ENCODE results near the gene VWA3B. TPM values are rescaled to one million over a fixed set of nuclear protein-coding genes. Genes with fewer than 3 reads are reported as not detected.
A peak's percentile ranks its signal among the peaks of the same experiment; 100 is the strongest.

The VWA3B gene
- total RNA-seq, 1 donor from 2014 or later = 4.1 TPM

DNA sequence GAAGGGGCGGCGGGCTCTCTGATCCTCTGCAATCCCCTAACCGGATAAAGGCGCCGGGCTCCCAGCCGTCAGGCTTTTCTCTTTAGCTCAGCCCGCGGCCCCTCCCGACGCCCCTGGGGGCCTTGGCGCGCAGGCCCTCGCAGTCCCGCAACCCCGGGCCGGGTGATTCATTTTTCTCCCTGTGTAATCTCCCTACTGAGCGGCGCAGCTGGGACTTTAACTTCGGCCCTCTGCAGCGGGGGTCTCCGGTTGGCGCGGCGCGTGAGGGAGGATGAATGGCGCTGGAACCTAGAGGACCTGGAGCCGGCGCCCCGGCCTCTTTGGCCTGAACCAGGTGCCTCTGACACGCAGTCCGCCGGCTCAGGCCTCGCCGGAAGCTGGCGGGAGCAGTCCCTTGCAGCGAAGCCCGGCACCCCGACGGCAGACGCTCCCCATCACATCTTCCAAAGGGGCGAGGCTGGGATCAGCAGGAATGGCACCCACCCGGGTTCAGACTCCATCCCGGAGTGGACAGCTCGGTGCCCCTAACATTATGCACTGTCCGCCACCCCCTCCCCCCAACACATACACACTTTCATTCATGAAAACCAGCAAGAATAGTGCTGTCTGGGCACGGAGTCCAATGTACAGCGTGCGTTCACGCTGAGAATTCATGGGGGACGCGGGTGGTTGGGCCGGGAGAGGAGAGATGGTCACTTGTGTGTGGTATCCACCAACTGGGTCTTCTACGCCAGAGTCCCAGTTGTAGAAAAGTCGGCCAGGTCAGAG lies 260.5 kb downstream of the VWA3B start:
- peaks cover 6% of the 10 kb centered on the region for H3K4me1 Mint-ChIP-seq (ENCODE audit: unreplicated experiment)
- H3K9me3 Mint-ChIP-seq = no peaks in the 10 kb centered on the region
- no peaks in the 10 kb centered on the region for H3K36me3 Mint-ChIP-seq
- H3K27ac Mint-ChIP-seq = peak overlapping the region; percentile 47
- no peak for DNase-seq (ENCODE audit: extremely low spot score, unreplicated experiment)
- H3K4me3 Mint-ChIP-seq = peak overlapping the region; percentile 76
- TF ChIP-seq, protein P1, sequence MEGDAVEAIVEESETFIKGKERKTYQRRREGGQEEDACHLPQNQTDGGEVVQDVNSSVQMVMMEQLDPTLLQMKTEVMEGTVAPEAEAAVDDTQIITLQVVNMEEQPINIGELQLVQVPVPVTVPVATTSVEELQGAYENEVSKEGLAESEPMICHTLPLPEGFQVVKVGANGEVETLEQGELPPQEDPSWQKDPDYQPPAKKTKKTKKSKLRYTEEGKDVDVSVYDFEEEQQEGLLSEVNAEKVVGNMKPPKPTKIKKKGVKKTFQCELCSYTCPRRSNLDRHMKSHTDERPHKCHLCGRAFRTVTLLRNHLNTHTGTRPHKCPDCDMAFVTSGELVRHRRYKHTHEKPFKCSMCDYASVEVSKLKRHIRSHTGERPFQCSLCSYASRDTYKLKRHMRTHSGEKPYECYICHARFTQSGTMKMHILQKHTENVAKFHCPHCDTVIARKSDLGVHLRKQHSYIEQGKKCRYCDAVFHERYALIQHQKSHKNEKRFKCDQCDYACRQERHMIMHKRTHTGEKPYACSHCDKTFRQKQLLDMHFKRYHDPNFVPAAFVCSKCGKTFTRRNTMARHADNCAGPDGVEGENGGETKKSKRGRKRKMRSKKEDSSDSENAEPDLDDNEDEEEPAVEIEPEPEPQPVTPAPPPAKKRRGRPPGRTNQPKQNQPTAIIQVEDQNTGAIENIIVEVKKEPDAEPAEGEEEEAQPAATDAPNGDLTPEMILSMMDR (conservative IDR thresholded peaks at IDR 0.05) = no peak
- H3K27me3 Mint-ChIP-seq = peaks cover 91% of the 10 kb centered on the region

DNA sequence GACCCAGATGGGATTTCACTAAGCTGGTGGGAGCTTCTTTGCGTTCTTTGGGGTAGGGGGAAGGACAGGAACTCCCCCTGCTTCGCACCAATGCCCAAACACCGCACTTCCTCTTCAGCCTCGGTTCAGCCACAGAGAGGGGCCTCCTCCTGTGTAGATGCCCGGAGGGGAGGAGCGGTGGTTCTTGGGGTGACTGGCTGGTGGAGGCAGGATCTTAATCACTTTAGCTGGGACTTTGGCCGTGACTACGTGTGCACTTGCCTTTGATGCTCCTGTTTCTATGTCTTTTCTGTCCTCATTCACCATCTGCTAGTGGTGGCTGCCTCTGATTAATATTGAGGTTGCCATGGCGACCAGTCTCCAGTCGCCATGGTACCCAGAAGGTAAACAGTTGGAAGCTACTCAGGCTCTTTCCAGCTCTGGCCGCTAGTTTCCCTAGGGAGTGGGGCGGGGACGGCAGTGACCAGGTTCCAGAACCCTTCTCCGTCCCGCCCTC lies 261.1 kb downstream of the VWA3B start:
- H3K27me3 Mint-ChIP-seq = peaks cover 85% of the 10 kb centered on the region
- peak overlapping the region; percentile 47 for H3K27ac Mint-ChIP-seq
- H3K36me3 Mint-ChIP-seq = no peaks in the 10 kb centered on the region
- TF ChIP-seq, protein P1 (conservative IDR thresholded peaks at IDR 0.05) = no peak
- no peaks in the 10 kb centered on the region for H3K9me3 Mint-ChIP-seq
- H3K4me1 Mint-ChIP-seq (ENCODE audit: unreplicated experiment) = peaks cover 6% of the 10 kb centered on the region
- DNase-seq (ENCODE audit: extremely low spot score, unreplicated experiment) = no peak
- H3K4me3 Mint-ChIP-seq = peak overlapping the region; percentile 76

DNA sequence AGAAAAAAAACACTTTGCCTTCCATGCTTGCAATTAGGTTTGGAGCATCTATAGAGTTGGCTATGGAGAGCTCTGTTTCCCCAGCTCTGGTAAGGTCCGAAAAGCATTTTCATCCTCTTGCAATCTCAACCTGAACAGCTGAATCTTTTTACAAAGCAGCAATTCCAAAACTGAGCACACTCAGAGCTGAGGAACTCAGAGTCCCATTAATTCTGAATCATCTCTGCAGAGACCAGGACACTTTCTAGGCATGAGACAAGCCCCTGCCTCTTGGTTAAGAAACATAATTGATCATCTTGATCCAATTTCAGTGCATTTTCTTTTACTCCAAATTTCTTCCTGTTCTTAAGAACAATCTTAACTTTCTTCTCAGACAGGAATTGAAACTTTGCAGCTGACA lies 263.4 kb downstream of the VWA3B start:
- TF ChIP-seq, protein P1 (conservative IDR thresholded peaks at IDR 0.05) = no peak
- no peaks in the 10 kb centered on the region for H3K9me3 Mint-ChIP-seq
- H3K4me1 Mint-ChIP-seq (ENCODE audit: unreplicated experiment) = peaks cover 6% of the 10 kb centered on the region
- no peaks in the 10 kb centered on the region for H3K36me3 Mint-ChIP-seq
- H3K4me3 Mint-ChIP-seq = no peak overlapping the region
- no peak for DNase-seq (ENCODE audit: extremely low spot score, unreplicated experiment)
- peaks cover 66% of the 10 kb centered on the region for H3K27me3 Mint-ChIP-seq
- no peak overlapping the region for H3K27ac Mint-ChIP-seq

- H3K27ac Mint-ChIP-seq = no peak overlapping the region
- no peaks in the 10 kb centered on the region for H3K9me3 Mint-ChIP-seq
- H3K4me3 Mint-ChIP-seq = no peak overlapping the region
Observed at GRCh38 chr2:98355881-98356280, 268.9 kb downstream of the VWA3B start.

GRCh38 chr2:98356729-98357128 lies 269.8 kb downstream of the VWA3B start:
- no peak overlapping the region for H3K4me3 Mint-ChIP-seq
- H3K36me3 Mint-ChIP-seq = no peaks in the 10 kb centered on the region
- TF ChIP-seq, protein P1 (conservative IDR thresholded peaks at IDR 0.05) = no peak
- H3K27me3 Mint-ChIP-seq = peaks cover 10% of the 10 kb centered on the region
- H3K4me1 Mint-ChIP-seq (ENCODE audit: unreplicated experiment) = no peaks in the 10 kb centered on the region
- H3K9me3 Mint-ChIP-seq = no peaks in the 10 kb centered on the region
- H3K27ac Mint-ChIP-seq = no peak overlapping the region
- no peak for DNase-seq (ENCODE audit: extremely low spot score, unreplicated experiment)

More at GRCh38 chr2:98355881-98356280, 268.9 kb downstream of the VWA3B start:
- no peak for DNase-seq (ENCODE audit: extremely low spot score, unreplicated experiment)
- no peaks in the 10 kb centered on the region for H3K4me1 Mint-ChIP-seq (ENCODE audit: unreplicated experiment)
- no peaks in the 10 kb centered on the region for H3K36me3 Mint-ChIP-seq
- H3K27me3 Mint-ChIP-seq = peaks cover 16% of the 10 kb centered on the region
- TF ChIP-seq, protein P1 (conservative IDR thresholded peaks at IDR 0.05) = no peak

Data from type B pancreatic cell (in vitro differentiated cells).